Activated CD4-positive, alpha-beta T cell treated with anti-CD3 and anti-CD28 coated beads, Interleukin-2, amount 50 U/mL, for 4 hours (primary cell): ENCODE results near the gene EPHA6.
"Not testable (repeated sequence)": the region's sequence is repeated elsewhere in the genome, so short reads cannot be mapped to it uniquely, and the experiment has no call there.

Experiments used
- DNase-seq, 2 experiments: peaks; one replicate each; pipeline ENCODE4 v3.0.0-alpha.2; 2020

EPHA6 gene

DNA sequence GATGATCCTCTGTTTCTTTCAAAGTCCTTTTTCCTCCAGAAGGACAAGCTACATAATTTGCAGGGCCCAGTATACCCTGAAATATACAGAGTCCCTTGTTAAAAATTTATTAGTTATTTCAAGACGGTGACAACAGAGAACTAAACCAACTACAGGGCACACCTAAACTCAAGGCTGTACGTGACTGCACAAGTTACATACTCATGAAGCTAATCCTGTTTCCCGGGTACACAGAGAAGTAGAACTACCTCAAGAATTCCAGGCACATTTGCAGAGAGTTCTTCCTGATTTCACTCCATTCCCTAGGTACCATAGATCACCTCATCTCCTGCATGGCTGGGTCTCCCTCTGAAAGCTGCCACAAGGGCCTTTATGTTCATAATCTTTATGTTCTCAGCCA, 670.8 kb downstream of the EPHA6 start:
- DNase-seq = no peak

GRCh38 chr3:97487587-97487986, 673.2 kb downstream of the EPHA6 start:
- DNase-seq = no peak

GRCh38 chr3:97488741-97489140, 674.3 kb downstream of the EPHA6 start:
- no peak for DNase-seq

- no peak for DNase-seq
Observed at GRCh38 chr3:97495896-97496295, 681.5 kb downstream of the EPHA6 start.

- DNase-seq = no peak
Observed at GRCh38 chr3:97497138-97497537, 682.7 kb downstream of the EPHA6 start.

DNA sequence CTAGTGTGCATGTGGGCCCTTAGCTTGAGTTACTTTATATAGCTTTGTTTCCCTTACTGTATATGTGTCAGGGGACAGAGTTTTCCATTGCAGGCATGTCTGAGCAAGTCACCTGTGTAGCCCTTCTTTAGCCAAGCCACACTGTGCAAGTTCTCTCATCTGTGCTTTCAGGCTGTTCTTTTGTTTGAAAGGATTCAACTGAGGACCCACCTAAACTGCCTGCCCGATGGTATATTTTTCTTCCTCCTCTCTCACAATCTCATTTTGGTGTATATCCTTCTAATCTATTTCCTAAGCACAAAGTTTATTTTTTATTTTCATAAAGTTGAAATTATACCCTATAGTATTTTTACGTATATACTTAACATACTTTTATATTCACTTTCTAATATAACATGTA, 690.1 kb downstream of the EPHA6 start:
- DNase-seq = no peak

- DNase-seq = no peak
Observed at GRCh38 chr3:97510795-97511194, 696.4 kb downstream of the EPHA6 start.

DNA sequence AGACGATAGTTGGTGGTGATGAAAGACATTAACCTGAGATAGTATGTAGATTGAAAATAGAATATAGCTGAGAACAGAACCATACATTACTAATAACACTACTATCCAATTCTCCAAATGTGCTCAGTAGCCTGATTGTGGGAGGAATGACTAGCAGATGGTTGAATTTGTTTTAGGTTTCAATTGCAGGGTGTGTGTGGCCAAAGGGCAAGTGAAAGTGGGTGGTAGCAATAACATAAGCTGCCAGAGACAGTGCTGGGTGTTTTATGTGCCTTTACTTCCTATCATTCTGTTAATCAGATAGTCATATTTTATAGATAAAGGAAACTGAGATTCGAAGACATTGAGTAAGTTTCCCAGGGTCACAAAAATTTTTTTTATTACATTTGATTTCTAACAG, 700.7 kb downstream of the EPHA6 start:
- DNase-seq = no peak

- DNase-seq = no peak
Observed at GRCh38 chr3:97530691-97531090, 716.3 kb downstream of the EPHA6 start.

DNA sequence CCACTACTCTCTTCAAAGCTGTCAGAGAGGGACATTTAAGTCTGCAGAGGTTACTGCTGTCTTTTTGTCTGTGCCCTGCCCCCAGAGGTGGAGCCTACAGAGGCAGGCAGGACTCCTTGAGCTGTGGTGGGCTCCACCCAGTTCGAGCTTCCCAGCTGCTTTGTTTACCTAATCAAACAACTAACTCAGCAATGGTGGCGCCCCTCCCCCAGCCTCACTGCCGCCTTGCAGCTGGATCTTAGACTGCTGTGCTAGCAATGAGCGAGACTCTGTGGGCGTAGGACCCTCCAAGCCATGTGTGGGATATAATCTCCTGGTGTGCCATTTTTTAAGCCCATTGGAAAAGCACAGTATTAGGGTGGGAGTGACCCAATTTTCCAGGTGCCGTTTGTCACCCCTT, 733.2 kb downstream of the EPHA6 start:
- DNase-seq = not testable (repeated sequence)

GRCh38 chr3:97550408-97550807, 736.0 kb downstream of the EPHA6 start:
- no peak for DNase-seq

DNA sequence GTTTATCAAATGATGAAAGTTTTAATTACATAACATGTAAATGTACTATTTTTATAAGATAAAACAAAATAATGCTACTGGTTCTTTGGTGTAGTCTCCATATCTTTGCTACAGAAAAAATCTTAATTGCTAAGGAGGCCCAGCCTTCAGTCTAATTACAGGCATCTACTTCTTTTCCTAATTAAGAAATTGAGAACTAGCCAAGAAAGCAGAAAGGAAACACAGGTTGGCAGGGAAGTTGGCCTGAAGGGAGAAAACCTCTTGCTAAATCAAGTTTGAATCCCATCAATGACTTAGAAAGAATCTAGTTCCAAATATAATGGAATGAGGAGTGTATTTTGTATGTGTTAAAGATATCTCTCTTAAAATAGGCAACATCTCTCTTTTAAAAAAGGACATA, 737.8 kb downstream of the EPHA6 start:
- DNase-seq = no peak

GRCh38 chr3:97575742-97576141, 761.3 kb downstream of the EPHA6 start:
- DNase-seq = no peak

- no peak for DNase-seq
Observed at GRCh38 chr3:97576221-97576620, 761.8 kb downstream of the EPHA6 start.

DNA sequence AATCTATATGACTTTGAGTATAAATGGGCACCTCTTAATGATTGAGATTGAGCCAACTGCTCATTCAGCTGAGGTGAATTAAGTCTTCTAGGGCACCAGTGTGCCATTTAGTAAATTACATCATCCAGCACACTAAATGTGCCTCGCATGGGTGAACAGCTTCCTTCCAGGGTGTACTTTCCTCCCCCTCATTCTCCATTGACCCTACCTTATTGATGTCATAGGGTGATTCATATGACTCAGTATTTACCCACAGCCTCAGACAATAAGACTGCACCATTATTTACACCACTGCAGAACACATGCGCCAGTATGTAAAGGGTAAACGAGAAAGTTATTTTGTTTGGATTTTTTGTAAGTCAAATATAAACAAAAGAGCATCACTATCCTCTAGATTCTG, 765.0 kb downstream of the EPHA6 start:
- DNase-seq = no peak

DNA sequence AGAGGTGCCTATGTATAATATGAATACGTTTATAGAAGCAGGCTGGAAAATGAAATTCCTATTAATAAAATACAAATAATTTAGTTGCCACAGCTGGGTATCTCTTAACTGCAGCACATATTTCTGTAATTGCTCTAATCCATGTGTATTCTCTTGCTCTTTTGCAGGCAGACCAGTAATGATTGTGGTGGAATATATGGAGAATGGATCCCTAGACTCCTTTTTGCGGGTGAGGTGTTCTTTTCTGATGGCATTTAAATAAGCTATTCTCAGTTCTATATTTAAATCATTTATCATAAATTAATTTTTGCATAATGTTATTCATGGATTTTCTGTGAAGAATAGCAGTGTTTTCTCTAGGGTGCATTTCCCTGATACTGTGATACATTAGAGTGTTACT, 796.2 kb downstream of the EPHA6 start:
- DNase-seq = no peak

- no peak for DNase-seq
Observed at GRCh38 chr3:97612632-97613031, 798.2 kb downstream of the EPHA6 start.

GRCh38 chr3:97613139-97613538, 798.7 kb downstream of the EPHA6 start:
- no peak for DNase-seq

DNA sequence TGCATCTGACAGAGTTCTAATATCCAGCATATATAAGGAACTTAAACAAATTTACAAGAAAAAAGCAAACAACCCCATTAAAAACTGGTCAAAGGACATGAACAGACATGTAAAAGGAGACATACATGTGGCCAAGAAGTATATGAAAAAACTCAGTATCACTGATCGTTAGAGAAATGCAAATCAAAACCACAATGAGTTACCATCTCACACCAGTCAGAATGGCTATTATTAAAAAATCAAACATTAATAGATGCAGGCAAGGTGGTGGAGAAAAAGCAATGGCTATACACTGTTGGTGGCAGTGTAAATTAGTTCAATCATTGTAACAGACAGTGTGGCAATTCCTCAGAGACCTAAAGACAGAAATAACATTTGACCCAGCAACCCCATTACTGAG, 806.1 kb downstream of the EPHA6 start:
- not testable (repeated sequence) for DNase-seq

DNA sequence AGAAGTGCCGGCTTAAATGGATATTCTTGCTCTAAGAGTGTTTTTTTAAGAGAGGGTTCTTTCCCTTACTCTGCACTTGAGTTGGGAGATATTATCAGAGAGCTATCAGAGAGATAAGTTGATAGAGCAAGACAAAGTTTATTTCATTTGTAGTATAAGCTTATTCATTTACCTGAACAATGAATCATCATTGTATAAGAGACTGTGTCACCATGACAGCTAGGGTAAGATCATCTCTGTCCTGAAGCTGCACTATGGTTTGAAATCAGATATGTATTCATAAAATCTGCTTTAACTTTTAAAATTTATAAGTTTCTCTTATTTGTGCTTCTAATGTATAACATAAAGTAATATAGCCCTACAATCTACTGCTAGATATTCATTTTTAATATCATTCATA, 822.1 kb downstream of the EPHA6 start:
- DNase-seq = no peak

- no peak for DNase-seq
Observed at GRCh38 chr3:97646932-97647331, 832.5 kb downstream of the EPHA6 start.

DNA sequence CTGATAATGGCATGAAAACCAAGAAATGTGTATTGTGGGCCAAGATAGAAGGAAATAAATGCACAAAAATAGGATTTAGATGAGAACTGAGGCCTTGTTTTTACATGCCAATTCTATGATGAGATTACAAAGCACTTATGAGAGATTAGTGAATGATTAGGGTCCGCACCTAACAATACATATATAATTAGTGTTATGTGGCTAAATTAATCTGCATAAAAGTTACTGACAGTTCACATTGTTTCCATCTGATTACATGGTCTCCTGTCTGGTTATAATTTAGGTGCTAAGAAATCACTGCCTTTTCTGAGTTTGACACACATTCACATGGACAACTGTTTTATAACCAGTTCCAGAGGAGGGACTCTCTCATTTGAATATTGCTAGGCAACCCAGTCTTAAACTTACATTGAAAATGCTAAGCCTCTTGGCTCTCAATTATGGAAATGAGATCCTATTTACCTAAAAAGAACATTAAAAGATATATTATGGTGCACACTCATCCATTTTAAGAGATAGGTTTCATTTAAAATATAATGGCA, 833.1 kb downstream of the EPHA6 start:
- DNase-seq = no peak

GRCh38 chr3:97655971-97656370, 841.6 kb downstream of the EPHA6 start:
- no peak for DNase-seq

- no peak for DNase-seq
Observed at GRCh38 chr3:97656638-97657037, 842.2 kb downstream of the EPHA6 start.

DNA sequence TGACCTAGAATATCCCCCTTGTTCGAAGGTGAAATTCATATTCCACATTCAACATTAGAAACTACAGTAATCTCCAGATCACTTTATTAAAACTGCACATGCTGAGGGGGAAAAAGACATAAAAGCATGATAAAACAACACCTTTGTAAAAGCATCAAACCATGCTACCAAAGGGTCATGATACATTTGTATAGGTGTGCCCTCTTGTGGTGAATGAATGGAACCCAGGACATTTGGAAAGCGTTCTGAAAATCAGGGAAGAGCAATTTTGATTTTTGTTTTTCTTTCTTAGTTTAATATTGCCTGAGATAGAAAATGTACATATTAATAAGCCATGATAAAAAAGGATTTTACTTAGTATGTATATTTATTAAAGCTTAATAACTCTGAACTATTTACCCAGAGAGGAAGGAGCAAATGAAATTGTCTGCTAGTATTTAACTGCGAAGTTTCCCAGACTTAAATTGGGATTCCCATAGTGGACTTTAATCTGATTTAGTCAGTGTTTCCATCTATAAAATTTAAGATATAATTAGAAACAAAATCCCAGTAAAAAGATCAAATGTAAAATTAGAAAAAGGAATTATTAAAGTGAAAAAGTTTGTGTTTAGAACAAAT, 844.4 kb downstream of the EPHA6 start:
- DNase-seq = no peak
